ENCODE results near the gene ZNF385B.
"Not testable (repeated sequence)": the region's sequence is repeated elsewhere in the genome, so short reads cannot be mapped to it uniquely, and the experiment has no call there.

Gene ZNF385B

DNA sequence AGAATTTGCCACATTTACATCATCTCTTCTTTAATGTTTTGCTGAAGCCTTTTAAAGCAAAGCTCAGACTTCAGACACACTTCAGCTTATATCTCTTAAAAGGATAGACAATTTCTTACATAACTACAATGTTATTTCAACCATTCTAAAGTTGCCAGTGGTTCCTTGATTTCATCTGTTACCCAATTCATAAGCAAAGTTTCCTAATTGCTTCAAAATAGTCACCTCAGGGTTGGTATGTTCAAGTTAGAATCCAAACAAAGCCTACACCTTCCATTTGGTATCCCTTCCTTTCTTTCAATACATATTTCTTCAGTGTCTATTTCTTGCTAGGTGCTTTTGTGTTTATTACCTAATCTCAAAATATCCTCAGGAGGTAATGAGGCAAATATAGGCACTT, 60.6 kb downstream of the ZNF385B start:
- DNase-seq = no peak

DNA sequence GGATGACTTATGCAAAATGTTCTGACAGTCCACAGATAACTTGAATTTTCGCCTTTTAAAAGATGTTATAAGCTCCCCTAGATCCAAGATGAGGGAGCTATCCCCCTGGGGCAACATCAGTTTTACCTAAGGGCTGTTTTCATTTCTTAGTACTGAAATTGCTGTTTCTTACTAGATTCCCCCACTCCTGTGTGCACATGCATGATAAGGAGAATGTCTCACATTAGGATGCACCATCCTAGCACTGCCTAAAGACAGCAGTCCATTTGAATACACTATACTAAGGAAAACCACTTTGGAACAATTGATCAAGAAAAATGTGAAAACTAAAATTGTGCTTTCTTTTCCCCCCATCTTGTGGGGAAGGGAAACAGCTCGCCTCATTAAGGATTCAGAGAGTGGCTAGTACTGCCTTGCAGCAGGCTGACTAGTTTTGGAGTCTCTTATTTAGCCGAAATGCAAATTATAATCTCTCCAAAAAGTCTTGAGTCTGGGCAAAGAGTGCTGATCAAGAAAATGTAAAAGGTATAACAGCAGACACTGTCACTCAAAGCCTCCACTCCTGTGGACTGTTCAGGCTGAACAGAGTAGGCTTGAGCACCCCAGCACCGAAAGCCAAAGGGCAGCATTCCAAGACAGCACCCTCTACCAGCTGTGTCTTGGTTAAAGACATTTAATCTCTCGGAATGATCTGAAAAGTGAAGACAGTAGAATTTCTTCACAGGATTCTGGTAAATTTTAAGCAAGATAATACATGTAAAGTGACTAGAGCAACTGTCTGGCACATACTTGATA, 65.0 kb downstream of the ZNF385B start:
- no peak for DNase-seq

DNA sequence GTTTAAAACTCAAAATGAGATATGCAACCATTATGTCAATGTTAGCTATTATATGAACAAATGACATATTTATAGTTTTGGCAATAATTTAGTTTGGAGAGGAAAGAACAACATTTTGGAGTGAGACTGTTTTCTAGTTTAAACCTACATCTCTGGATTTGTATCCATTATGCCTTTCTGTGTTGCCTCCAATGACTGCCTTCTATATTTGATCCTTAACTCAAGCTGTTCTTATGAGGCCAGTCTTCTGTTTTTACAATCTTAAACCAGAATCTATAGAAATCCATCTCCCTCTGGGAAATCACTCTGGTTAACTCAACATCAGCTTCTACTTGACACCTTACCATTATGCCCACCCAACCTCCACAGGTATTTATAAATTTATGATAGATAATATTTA, 67.5 kb downstream of the ZNF385B start:
- DNase-seq = no peak

- DNase-seq = no peak
Measured at GRCh38 chr2:179793238-179793637, 68.2 kb downstream of the ZNF385B start.

DNA sequence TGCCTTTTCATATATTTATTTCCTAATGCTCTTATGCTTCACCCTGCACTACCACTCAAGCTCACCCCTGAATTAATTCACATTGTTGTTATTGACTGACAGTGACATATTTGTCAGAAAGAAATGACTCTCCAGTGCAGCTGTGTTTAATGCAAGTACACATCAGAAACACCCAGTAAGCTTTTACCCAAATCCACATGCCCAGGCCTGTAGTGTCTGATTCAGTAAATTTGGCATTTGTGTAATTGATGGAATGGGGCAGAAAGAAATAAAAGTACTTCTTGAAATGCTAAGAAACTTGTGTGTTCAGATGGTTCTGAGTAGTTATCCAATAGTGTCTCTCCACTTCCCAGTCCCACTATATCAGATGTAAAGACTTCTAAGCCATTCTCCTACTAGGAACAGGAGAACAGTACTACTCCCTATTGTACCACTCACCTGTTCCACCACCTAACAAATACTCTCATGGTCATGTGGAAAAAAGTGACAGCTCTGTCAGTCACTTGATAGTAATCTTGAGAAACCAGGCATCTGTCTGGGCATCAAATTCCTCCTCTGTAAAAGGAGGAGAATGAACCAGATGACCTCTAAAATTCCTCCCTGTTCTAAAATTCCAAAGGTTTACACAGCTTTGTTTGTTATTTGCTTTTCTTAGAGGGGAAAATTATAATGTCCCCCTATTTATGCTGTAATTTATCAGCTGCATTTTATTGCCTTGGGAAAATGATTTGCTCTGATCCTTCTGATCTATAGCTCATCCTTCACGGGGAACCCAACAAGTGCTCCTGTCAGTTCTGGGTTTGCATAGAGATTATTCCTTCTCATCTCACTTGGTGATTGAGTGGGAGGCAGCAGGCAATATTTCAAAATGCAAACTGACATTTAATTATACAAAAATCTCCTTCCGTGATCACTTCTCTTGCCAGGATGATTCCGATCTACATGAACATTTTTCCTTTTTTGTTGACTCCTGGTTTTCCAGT, 70.9 kb downstream of the ZNF385B start:
- no peak for DNase-seq

- DNase-seq = no peak
Measured at GRCh38 chr2:179788104-179788503, 73.3 kb downstream of the ZNF385B start.

GRCh38 chr2:179787601-179788000, 73.8 kb downstream of the ZNF385B start:
- no peak for DNase-seq

DNA sequence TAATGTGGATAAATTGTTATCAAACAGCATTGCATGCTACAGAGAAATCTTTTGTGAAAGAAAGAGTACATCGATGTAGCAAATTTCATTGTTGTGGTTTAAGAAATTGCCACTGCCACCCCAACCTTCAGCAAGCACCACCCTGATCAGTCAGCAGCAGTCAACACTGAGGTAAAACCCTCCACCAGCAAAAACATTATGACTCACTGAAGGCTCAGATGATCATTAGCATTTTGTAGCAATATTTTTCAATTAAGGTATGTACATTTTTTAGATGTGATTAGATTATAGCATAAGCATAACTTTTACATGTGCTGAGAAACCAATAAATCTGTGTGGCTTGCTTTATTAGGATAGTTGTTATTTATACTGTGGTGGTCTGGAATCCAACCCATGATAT, 75.5 kb downstream of the ZNF385B start:
- no peak for DNase-seq

GRCh38 chr2:179782346-179782745, 79.1 kb downstream of the ZNF385B start:
- DNase-seq = not testable (repeated sequence)

- DNase-seq = no peak
Measured at GRCh38 chr2:179773986-179774385, 87.4 kb downstream of the ZNF385B start.

DNA sequence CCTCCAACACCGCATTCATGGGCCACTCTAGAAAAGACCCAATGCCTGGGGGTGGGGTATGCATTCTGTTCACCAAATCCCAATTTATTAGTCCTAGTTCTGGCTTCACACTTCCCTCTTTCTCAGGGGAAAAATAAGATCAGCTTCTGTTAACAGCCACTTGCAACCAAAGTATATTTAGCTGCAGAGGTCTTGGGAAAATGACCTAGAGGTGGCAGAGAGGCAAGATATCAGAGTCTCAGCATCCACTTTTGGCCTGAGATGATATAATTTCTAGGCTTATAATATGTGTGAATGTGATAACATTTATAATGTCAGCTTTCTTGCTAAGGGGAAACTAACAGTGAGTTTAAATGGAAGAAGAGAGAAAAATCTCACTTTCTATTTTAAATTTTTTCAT, 89.1 kb downstream of the ZNF385B start:
- DNase-seq = no peak

DNA sequence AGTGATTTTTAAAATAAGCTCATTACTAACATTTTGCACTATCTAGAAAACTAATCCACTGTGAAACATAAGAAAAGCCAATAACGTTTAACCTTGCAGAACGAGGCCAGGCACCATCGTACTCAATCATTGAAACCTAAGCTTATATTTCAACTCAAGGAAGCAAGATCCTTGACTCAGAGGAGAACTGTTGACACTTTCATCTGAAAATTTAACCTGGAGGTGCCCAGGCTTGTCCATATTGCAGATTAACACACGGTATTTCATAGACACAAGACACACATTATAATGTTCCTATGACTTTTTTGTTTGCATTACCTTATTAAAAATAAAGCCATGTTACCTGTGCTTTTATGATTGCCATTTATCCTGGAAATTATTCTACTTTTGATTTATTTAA, 89.6 kb downstream of the ZNF385B start:
- DNase-seq = no peak

- DNase-seq = no peak
Measured at GRCh38 chr2:179770029-179770428, 91.4 kb downstream of the ZNF385B start.

DNA sequence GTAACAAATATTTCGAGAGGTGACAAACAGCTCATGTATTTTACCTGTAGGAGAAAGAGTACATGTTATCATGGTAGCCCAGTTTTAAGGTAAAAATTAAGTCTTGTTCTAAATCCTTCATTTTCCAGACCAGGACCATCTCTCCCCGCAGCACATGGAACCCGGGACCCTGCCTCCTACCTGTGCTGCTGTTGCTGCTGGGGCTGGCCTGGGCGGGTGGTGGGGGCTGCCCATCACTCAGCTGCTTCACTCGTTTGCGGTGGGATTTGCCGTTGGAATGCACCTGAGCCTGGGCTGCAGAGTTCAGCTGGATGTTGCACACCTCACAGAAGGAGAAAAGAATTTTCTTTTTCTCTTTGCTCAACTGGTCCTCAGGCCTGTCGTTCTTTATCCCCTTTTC, 92.1 kb downstream of the ZNF385B start:
- DNase-seq = no peak

DNA sequence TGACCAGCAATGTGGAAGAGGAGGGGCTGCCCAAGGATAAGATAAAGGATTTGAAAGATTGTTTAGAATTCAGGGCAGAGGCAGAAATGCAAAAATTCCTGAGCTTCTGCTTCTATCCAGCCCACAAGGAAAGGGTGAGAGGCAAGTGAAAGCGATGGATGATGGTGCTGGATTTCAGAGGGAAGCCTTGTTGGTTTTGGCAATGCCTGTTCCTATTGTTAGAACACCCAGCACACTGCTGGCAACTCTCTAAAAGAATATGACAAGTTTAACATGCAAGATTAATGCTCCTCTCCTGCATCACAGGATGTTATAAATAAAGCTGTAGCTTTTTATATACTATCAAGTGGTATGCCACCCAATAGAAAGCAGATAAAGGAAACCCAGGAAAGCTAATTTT, 92.6 kb downstream of the ZNF385B start:
- DNase-seq = no peak

GRCh38 chr2:179765666-179766065, 95.7 kb downstream of the ZNF385B start:
- DNase-seq = no peak

DNA sequence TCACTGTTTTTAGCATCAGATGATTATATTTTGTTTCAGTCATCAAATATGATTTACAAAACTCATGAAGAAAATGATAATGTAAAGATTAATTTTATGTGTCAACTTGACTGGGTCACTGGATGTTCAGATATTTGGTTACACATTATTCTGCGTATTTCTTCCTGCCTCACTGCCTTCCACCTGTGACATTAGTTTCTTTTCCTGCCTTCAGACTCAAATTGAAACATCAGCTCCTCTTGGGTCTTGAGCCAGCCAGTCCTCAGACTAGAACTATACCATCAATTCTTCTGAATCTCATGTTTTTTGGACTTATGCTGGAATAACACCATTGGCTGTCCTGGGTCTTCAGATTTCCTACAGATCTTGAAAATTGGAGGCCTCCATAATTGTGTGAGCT, 96.7 kb downstream of the ZNF385B start:
- DNase-seq = no peak

DNA sequence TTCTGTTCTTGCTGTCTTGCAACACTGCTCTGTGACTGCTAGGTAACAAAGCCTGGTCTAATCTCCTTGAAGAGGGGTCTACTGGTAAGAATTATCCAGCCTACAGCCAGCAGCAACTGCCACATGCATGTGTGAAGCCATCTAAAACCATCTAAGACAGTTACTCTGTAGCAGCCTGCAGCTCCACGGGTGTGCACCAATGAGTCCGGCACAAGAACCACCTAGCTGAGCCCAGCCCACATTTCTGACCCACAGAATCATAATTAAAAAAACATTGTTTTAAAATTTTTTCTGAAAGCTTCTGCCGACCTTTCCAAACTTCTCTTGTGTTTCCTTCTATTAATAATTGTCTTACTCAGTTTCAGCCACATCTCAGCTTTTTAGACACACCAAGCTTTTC, 102.8 kb downstream of the ZNF385B start:
- no peak for DNase-seq

GRCh38 chr2:179751163-179751809, 110.1 kb downstream of the ZNF385B start:
- no peak for DNase-seq

- no peak for DNase-seq
Measured at GRCh38 chr2:179749210-179749609, 112.2 kb downstream of the ZNF385B start.

DNA sequence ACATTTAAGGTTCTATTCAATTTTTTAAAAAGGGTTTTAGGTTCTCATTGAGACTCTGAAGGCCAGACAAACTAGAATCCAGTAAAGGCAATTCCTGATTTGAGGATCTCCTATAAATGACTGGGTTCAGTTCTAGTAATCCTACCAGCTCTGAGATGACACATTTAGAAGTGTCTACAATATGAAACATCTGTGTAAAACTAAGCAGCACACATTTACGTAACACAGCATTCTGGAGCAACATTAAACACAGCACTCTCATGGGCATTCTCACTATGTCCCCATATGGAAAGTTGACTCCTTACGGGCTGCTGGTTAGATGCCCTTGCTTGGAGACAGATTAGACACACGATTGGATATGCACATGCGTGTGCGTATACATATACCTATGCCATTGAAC, 114.4 kb downstream of the ZNF385B start:
- no peak for DNase-seq

DNA sequence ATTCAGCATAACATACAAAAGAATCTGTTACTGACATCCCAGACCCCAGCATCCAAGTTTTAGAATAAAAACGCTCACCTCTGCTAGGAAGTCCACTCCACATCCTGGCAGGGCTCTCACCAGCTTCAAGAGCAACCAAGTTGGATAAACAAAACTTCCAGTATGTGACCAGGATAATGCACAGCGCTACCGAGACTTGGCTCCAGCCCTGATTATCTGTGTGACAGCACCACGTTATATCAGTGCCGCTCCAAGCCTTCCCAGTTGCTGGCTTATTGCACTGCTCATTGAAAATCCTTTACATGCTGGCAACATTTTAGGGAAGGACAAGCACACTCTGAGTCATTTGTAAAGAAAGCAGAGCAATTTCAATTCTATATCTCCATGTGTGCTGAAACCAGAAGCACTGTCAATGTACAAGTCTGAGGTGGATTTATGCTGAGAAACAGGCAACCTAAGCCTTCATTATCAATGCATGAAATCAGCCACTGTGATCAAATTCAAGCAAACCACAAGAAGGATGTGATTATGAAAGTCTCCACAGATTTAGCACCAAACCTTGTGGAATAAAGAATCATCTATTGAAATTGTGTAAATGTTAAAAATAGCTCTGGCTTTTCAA, 115.7 kb downstream of the ZNF385B start:
- no peak for DNase-seq

GRCh38 chr2:179744401-179744800, 117.0 kb downstream of the ZNF385B start:
- DNase-seq = no peak

Measured in GF-D8 (cell line).